Stimulated activated CD4-positive, alpha-beta T cell treated with anti-CD3 and anti-CD28 coated beads, Interleukin-15, amount 100 ng/mL, for 1 hour (primary cell): Measurements from ENCODE around the gene LPO.
A peak's percentile ranks its signal among the peaks of the same experiment; 100 is the strongest.

Experiments
- DNase-seq, 2 donors: peaks; one replicate each; pipeline ENCODE4 v3.0.0-alpha.2; 2020; ENCODE audit warnings: low read depth in 1 of 2, low spot score in 1 of 2

LPO gene

DNA sequence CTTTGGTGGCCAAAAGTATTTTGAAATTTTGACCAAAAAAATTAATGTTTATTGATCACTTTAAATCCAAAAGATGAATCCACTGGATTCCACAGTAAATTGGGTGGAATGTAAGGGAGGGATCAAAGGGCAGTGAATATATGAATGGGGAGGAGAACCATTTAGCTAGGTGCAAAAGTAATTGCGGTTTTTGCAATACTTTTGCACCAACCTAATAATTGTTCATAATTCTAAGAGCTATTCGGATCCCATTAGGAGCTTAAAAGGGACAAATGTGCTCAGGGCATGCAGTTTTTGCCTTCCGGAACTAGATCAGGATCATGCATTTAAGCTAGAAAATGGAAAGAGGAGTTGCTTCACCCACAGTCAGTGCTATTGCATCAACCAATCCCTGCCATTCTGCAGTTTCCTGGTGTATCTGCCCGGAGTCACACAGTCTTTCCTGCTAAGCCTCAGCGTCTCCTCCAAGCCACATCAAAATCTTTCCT lies at the start of gene LPO:
Gene LPO (plus strand): TSS at position 438 of the 488 bp plus-strand sequence. CDS start 4,396 bp downstream, outside the sequence.
- no peak for DNase-seq

DNA sequence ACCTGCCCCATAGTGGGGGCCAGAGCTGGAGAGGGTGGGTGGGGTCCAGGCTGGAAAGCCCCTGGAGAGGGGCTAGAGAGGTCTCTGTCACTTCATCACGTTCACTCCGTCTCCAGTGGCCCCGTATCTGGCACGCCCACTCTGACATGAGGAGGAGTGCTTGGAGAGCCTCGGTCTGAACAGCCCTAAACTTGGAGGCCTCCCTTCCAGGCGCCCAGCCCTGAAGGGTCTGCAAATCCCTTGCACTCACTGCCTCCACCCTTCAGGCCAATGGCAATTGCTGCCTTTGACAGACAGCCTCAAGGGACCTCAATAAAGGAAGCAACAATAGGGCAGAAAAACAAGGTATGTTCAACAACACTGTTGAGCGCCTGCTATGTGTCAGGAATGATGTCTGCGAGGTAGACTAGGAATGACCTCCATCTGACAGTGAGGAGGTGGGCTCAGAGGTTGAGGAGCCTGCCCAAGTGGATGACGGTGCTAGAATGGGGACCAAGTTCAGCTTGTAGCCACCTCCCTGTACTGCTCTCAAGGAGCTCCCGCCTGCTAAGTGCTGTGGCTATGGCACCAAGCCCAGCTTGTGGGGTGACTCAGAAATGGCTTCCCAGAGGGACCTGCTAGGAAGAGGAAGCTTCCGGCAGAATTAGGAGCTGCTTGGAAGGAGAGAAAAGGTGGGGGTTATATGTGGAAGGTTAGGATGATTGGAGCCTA lies 48.8 kb upstream of the LPO start:
- no peak for DNase-seq

DNA sequence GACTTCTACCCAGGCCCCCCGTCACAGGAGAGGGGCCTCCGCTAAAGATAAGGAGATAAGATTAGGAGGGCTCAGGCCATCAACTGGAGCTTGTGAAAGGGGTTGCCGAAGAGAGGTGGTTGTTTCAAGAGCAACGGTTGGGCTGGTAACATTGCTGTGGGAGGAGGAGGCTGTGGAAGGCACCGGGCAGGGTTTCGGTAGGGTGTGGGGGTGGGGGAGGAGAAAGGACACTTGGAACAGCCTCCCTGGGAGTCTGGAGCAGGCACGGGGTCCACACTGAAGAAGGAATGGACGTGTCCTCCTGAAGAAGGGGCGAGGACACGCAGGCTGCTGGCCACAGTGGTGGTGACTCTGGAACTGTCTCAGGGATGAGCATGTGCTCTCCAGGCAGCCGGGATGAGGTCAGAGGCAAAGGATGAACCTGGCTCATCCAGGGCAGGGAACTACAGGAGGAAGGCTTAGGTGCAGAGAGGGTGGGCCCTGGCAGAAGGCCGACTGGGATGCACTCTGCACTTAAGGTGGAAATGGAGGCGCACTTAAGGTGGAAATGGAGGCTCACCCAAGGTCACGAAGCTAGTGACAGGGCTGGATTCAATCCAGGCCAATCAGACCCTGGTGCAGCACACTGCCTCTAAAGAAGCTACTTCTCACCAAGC lies 47.0 kb upstream of the LPO start:
- DNase-seq: no peak

DNA sequence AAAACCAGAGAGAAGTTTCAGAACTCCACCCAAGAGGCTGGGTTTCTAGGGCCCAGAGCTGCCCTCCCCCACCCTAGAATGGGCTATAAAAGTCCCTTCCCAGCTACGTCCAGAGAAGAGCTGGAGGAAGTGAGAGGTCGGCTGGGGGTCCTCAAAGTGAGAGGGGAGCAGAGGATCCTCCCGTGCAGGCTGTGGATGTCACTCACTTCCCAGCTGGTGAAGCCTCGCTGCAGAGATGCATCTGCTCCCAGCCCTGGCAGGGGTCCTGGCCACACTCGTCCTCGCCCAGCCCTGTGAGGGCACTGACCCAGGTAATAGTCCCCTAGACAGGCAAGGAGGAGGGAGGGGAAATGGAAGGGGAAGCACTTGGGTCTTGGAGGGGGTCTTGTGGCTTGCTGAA lies 45.8 kb upstream of the LPO start, which contains the start of gene EPX:
Gene EPX (plus strand): TSS at position 115 of the 400 bp plus-strand sequence. CDS start 121 bp downstream, at position 236.
- no peak for DNase-seq

DNA sequence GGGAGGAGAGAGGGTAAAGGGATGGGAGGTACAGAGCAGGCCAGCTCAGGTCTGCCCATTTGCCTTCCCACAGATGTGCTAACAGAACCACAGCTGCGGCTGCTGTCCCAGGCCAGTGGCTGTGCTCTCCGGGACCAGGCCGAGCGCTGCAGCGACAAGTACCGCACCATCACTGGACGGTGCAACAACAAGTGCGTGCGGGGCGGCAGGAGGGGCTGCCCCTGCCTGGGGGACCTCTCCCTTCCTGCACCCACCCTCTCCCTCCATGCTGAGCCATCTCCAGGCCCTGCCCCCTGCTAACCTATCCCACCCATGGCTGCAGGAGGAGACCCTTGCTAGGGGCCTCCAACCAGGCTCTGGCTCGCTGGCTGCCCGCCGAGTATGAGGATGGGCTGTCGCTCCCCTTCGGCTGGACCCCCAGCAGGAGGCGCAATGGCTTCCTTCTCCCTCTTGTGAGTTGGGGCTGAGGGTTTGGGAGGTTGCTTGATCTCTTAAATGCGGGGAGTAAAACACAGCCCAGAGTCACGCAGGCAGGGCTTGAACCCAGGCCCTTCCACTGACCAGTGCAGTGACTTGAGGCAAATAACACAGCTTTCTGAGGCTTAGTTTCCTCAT lies 44.6 kb upstream of the LPO start:
- no peak for DNase-seq

DNA sequence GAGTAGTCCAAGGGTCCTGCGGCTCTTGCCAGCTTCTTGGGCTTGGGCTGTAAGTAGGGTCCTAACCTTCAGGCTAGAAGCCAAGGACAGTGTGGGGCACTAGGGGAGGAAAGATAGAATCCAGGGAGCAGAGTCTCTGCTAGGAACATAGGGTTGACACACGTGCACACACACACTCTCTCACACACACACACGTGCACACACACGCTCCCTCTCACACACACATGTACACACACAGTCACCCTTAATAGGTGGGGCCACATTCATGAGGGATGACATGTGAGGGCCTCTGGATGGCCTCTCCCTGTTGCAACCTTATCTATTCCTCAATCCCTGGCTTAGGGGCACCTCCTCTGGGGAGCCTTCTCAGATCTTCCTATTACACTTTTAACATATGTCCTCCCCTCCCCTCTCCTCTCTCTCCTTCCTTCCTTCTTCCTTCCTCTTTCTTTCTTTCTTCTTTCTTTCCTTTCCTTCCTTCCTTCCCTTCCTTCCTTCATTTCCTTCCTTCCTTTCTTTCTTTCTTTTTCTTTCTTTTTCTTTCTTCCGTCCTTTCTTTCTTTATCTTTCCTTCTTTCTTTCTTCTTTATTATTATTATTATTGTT lies 42.8 kb upstream of the LPO start:
- no peak for DNase-seq

DNA sequence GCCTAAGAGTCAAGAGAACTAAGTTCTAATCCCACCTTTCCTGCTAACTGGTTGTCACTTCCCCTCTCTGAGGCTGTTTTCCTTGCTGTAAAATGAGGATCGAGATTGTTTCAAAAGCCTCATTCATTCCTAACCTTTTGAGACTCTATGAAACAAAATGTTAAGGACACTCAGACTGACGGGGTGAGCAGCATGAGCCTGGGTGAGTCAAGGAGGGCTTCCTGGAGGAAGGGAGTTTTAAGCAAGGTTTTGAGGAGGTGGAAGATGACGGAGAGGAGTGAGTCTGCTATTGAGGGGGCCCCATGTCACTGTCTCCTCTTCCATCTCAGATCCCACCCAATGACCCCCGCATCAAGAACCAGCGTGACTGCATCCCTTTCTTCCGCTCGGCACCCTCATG lies 41.8 kb upstream of the LPO start:
- DNase-seq: no peak

DNA sequence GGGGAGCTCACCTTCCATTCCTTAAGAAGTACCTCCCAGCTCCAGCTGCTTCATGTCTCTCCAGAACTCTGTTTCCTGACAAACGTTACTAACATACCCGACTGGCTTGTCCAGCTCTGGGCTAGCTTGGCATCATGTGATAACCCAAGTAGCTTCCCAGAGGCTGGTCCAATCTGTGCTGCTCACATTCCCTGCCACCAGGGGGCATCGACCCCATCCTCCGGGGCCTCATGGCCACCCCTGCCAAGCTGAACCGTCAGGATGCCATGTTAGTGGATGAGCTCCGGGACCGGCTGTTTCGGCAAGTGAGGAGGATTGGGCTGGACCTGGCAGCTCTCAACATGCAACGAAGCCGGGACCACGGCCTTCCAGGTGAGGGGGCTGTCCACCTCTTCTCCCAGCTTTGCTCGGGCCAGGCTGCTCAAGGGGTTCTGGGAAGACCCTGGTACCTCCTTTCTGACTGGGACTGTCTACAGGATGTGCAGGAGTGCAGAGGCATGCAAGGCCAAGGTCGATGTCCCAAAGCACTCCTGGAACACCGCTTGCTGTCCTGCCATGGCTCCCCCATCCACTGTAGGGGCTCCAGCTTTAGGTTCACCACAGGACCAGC lies 38.3 kb upstream of the LPO start:
- peak; percentile 16 to 43 for DNase-seq

DNA sequence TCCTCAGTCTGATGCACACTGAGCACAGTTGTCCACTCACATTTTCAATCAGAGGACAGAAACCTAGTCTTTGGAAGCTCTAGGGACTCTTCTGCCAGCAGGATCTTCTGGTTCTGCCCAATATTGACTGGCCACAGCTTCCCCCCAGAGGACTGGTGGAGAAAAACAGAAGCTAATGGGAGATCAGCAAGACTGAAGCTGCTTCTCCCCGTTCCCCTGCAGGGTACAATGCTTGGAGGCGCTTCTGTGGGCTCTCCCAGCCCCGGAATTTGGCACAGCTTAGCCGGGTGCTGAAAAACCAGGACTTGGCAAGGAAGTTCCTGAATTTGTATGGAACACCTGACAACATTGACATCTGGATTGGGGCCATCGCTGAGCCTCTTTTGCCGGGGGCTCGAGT lies 35.5 kb upstream of the LPO start:
- DNase-seq: no peak

DNA sequence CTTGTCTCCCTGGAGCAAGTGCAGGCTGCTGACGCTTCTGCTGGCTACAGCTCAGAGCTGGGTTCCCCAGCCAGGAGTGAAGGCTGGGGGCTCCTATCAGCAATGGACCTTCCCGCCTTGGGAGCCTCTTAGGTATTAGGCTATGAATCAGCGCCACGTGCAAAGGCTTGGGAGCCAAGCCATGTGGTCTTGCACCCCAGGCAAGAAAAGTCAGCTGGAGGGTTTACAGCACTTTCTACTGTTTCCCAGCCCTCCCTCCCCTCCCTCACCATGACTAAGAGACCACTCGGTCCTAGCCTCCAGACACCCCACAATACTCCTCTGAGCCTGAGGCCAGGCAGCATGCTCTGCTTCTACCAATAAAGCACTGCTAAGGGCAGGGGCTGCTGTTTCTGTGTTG lies 33.6 kb upstream of the LPO start:
- DNase-seq: no peak

DNA sequence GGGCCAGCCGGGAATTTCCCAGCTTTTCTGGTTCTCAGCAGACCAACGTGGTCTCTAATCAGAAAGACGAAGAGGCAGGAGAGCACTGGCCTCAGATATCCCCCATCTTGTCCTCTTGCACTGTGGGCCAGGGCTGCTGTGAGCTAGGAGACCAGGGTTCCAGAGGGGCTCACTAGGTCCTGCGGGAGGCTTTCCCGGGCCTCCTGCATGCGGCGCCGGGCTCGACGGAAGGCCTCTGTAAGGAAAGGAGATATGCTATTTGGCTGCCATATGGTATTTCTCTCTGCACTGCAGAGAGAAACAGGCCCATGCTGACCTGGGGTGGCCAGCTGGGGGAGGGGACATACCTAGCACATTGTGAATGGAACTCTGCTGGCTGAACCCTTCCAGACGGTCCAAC lies 32.4 kb upstream of the LPO start:
- no peak for DNase-seq

DNA sequence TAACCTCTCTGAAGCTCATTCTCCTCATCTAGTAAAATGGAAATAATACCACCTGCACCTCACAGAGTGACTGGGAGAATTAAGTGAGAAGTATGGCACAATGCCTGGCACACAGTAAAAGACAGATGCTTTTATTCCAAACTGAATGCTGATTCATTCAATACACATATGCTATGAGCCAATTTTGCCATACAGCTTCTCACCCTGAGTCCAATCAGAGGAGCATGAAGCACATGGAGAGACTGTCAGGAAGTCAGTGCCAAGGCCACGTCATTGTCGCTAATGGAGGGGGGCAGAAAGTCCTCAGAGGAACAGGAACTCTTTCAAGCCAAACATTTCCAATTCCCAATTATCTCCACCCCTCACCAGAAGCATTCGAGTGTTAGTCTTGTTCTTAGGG lies 30.9 kb upstream of the LPO start:
- no peak for DNase-seq

DNA sequence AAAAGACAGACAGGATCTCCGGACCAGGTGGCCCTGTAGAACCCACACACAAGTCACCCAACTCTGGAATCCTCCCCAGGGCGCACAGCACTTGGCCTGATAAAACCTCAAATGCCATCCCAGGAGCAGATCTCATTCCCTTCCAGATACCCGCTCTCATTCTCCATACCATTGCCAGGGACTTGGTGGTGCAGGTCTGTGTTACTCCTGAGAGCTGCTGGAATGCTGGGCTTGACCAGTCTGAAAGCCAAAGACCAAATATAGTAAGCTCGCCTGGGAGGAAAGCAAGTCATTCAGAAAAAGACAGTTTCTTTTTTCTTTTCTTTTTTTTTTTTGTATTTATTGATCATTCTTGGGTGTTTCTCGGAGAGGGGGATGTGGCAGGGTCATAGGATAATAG lies 30.0 kb upstream of the LPO start:
- DNase-seq: no peak

DNA sequence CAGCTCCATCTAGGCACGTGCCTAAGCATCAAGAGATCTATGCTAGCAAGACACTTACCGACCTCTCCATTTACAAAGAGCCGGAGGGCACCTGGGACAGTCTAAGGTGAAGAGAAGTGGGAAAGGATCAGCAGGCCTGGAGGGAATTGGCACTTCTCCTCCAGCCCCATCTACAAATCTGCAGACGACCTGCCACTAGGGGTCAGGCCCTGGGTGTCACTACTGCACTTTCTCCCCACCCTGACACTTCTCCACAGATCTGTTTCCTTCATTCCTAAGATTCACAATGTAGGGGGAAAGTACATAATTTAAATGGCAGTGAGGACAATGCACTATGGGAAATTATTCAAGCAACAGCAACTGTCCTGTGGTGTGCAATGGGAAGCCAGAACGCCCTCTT lies 27.5 kb upstream of the LPO start:
- DNase-seq: no peak

DNA sequence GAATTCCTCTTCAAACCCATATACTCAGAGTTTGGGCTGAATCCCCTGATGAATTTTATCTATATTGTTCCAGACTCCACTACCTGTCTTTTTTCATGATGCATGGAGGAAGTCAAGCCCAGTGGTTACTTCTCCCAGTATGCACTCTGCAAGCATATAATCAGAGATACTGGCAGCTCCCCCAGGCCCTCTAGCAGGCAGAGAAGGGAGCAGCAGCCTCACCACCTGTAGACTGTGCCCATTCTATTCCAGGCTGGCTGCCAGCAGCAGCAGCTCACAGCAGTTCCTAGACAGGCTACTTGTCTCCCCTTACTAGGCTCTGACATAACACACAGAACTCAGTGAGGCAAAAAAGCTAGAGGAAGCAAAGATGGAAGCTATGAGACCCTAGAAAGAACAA lies 22.7 kb upstream of the LPO start:
- no peak for DNase-seq

DNA sequence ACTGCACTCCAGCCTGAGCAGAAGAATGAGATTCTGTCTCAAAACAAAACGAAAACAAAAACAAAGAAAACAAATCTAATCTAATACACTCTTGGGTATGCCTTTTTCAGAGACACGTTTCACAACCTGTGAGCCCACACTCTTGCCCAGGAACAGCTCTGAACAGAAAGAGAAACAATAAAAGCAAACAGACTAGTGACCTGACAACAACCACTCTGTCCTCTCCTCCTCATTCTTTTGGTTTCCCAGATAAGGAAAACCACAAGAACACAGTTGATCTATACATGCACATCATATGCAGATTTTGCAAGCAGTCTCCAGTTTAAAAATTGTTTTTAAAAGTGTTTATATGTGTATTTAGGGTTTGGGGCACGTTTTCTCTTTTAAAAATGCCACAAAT lies 20.6 kb upstream of the LPO start:
- DNase-seq: no peak

DNA sequence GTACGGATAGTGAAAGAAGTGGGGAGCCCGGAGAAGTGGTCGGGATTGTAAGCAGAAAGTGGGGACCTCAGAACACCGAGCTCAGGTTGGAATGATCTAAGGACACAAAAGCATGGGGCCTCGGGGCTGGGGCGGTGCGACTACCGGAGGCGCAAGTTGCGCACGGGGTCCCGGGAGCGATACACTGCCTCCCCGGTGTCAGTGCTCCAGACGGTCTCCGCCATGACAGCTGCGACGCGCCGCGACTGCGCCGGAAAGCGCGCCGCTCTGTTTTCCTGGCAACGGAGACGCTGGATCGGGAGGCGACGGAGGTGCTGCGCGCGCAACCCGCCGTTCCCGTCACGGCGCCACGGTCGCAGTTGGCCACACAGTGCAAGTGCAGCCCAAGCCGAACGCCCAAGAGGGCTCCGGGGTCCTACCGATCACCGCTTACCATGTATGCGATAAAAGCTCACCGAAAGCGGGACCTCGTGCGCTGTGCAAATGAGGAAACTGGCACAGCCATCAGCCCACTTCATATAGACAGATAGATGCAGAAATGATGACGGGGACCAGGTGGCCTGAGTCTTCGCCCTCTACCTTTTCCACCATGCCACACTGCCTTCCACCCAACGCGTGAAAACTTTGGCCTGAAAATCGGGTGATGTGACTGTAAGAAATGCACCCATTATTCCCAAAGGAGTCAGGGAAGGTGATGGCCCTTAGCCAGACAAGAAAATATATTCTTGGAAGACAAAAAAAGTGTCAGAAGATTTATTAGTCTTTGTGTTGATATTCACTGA lies 19.2 kb upstream of the LPO start, which contains the start of gene MKS1:
Gene MKS1 (minus strand): TSS at position 249 of the 782 bp plus-strand sequence. CDS start 25 bp downstream, at position 224.
- peak; percentile 92 to 93 for DNase-seq

DNA sequence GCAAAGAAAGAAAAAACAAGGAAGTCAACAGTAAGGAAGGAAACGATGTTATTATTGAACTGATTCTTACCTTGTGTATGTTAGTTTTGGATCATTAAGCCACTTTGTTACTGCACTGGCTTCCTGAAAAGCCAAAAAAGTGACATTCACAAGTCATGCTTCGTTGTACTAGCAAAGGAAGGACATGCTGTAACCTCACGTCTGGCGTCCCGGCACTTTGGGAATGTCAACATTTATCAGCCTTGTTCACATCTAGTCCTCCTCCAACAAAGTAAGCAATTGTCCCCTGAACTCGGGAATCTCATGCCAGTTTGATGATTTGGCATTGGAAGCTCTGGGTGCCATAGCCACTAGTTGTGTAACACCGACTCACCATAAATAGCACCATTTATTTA lies 18.6 kb upstream of the LPO start:
- no peak for DNase-seq

DNA sequence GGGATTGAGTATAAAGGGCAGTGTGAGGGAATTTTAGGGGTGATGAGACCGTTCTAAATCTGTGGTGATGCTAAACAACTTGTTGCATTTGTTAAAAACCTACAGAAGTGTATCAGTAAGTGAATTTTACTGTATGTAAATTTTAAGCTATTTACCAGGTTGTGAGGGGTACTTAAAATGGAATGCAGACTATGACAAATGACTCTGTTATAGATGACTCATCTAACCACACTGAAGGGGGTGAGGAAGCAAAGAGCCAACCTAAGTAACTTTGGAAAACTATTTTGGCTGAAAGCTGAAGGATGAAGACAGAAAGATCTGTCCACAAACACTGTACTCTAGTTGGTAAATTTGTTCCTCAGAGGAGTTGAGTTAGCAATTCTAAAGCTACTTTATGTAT lies 14.1 kb upstream of the LPO start:
- no peak for DNase-seq

DNA sequence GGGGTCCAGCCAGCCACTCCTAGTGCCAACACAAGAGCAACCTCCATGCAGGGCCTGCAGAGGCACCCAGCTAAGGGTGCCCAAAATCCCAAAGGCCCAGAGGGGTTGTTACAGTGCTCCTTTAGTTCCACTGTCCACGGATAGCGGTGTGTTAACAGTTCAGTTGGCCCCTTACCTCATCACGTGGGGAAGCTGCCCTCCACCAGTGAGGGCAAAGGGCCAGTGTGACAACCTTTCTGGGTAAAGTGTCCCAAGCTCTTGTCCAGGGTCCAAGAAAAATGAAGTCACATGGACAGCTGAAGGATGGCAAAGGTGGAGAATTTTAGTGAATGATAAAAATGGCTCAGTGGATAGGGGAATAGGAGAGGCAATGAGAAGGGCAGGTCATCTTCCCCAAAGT lies 10.7 kb upstream of the LPO start:
- DNase-seq: no peak

DNA sequence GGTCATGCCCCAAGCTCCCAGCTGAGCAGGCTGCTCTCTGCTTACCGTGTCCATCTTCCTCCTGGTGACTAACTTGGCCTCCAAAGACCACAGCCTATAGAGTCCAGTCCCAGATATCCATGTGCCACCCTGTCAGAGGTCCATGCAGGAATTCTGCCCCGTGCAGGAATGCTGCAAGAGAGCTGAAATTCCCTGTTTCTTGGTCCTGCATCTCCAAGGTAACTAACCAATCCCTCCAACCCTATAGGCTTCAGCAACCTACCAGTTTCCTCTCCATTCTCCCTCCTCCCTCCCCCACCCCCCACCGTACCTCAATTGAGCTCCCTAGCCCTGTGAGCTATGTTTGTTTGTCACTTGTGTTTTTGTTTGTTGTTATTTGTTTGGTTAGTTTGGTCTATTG lies 9.7 kb upstream of the LPO start:
- DNase-seq: no peak
